Mesodermal cell (in vitro differentiated cells): Measurements from ENCODE around the gene MYL6. TPM values are rescaled to one million over a fixed set of nuclear protein-coding genes. Genes with fewer than 3 reads are reported as not detected.
"Not testable (repeated sequence)": the region's sequence is repeated elsewhere in the genome, so short reads cannot be mapped to it uniquely, and the experiment has no call there.

Experiments
- H3K27ac ChIP-seq: 2 replicates; pipeline ENCODE4 v1.7.0; 2013; ENCODE audit warnings: mild to moderate bottlenecking, low read depth, low read length, moderate library complexity; ENCODE audit not compliant: severe bottlenecking
- H3K36me3 ChIP-seq: 2 replicates; pipeline ENCODE4 v1.7.1; 2013; ENCODE audit warnings: mild to moderate bottlenecking, low read length, moderate library complexity; ENCODE audit not compliant: control insufficient read depth, insufficient read depth
- H3K4me1 ChIP-seq: one replicate; pipeline ENCODE4 v1.7.1; 2013; ENCODE audit warnings: mild to moderate bottlenecking, low read length; ENCODE audit not compliant: insufficient read depth, control insufficient read depth, poor library complexity, severe bottlenecking
- H3K4me3 ChIP-seq: 2 replicates; pipeline ENCODE4 v1.7.0; 2013; ENCODE audit warnings: low read length, control low read depth, mild to moderate bottlenecking; ENCODE audit not compliant: insufficient read depth, poor library complexity, severe bottlenecking; ENCODE audit errors: extremely low read depth
- H3K9me3 ChIP-seq: 2 replicates; pipeline ENCODE4 v1.7.1; 2013; ENCODE audit warnings: mild to moderate bottlenecking, low read length, moderate library complexity; ENCODE audit not compliant: control insufficient read depth
- WGBS, 2 experiments: methylation state at CpG; one replicate each; pipeline ENCODE4 v1.1.5; 2013; ENCODE audit warnings: missing lambda C conversion rate in 2 of 2; ENCODE audit not compliant: insufficient coverage in 2 of 2; 5-methylcytosine and 5-hydroxymethylcytosine counted together
- polyA plus RNA-seq, 2 experiments: library from polyadenylated mRNA; stranded (reverse); fragments of 50-300 nt; gene quantifications; one replicate each; pipeline ENCODE4 v1.2.3, GENCODE V29; 2013

Gene MYL6
- 2,005 TPM for polyA plus RNA-seq (2013, experiment 1 of 2)
- 1,646 TPM for polyA plus RNA-seq (2013, experiment 2 of 2)

- H3K4me1 ChIP-seq = peaks cover 31% of the 10 kb centered on the region
- peak within 1 kb of the TSS; percentile 88 for H3K27ac ChIP-seq
- whole genome bisulfite sequencing, 2 experiments = 1% methylated on average over 19 to 20 of the region's 30 CpGs
These were observed at the start of gene MYL6 for GRCh38 chr12:56158029-56158925. Gene MYL6 (plus strand): TSS chr12:56158359. CDS start chr12:56158402, 43 bp downstream.

DNA sequence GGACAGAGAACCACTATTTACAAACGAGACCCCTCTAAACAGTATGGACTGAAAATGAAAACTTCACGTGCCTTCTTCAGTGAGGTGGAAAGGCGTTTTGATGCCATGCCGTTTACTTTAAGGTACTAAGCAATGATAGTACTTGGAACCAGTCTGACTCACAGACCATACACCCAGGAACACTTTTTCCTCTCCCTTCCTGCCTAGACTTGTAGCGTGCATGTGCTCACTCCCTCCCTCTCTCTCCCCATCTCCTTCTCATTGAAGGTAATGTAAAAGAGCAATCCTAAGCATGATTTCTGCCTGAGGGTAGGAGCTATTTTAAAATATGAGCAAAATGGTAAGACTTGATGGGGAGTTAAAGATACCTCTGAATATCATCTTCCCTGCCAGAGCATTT is 47.6 kb upstream of the MYL6 start:
- 100% methylated on average over 3 of the region's 5 CpGs for WGBS, 2 experiments
- peaks cover 83% of the 10 kb centered on the region for H3K36me3 ChIP-seq

More at GRCh38 chr12:56158029-56158925, at the start of gene MYL6:
- Histone ChIP-seq H3K4me3 (peak within 1 kb of the TSS; percentile 99), H3K9me3 (no peaks in the 10 kb centered on the region), H3K36me3 (peaks cover 73% of the 10 kb centered on the region)

DNA sequence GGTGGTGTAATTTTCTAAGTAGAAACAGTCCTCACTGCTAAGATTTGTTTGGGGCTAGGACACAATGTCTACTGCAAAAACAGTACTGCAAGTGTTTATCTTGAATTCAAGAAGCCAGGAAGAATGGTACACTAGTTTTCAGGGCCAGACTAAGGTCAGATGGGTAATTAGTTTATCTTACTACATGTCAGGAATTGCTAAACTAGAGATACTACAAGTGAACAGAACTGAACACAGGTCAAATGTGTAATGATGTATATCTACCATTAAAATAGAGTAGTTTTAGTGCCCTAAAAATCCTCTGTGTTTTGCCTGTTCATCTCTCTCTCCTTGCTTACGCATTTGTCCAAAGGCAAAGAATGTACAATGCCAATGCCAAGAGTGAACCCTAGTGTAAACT is 44.1 kb upstream of the MYL6 start:
- H3K9me3 ChIP-seq = peaks cover 4% of the 10 kb centered on the region
- no peak overlapping the region for H3K4me3 ChIP-seq
- no peak overlapping the region for H3K27ac ChIP-seq
- H3K4me1 ChIP-seq = peaks cover 6% of the 10 kb centered on the region
- peaks cover 57% of the 10 kb centered on the region for H3K36me3 ChIP-seq
- 83 to 100% methylated on average over 1 of the region's 1 CpG for WGBS, 2 experiments

More for the DNA sequence above, 47.6 kb upstream of the MYL6 start:
- H3K4me1 ChIP-seq = peaks cover 7% of the 10 kb centered on the region
- H3K27ac ChIP-seq = no peak overlapping the region
- H3K9me3 ChIP-seq = peaks cover 4% of the 10 kb centered on the region
- H3K4me3 ChIP-seq = no peak overlapping the region

DNA sequence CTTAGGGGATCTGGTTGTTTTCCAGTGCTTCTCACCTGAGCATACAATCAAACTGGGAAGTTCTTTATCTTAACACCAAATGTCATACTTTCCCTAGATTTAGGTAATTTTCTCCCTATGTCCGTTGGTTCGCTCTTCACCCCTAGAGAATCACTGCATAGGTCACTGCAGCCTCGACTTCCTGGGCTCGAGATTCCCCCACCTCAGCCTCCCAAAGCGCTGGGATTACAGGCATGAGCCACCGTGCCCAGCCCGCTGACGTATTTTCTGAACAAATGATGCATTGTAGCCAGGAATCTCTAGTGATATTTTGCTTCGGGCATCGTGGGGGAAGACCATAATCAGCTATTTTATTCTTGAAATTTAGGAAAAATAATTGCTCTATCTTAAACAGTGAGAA is 42.8 kb upstream of the MYL6 start:
- peak overlapping the region; percentile 97 for H3K27ac ChIP-seq
- H3K36me3 ChIP-seq = peaks cover 46% of the 10 kb centered on the region
- H3K4me3 ChIP-seq = peak overlapping the region; percentile 86
- peaks cover 4% of the 10 kb centered on the region for H3K9me3 ChIP-seq
- 68 to 77% methylated on average over 8 to 10 of the region's 10 CpGs for WGBS, 2 experiments
- peaks cover 17% of the 10 kb centered on the region for H3K4me1 ChIP-seq

GRCh38 chr12:56116267-56117081 is 41.7 kb upstream of the MYL6 start, which contains the start of gene RPL41:
Gene RPL41 (plus strand): TSS chr12:56116633.
- Histone ChIP-seq H3K4me3 (peak within 1 kb of the TSS; percentile 86), H3K36me3 (peaks cover 46% of the 10 kb centered on the region), H3K9me3 (peaks cover 4% of the 10 kb centered on the region), H3K4me1 (peaks cover 17% of the 10 kb centered on the region), H3K27ac (peak within 1 kb of the TSS; percentile 97)
- WGBS, 2 experiments = 0 to 1% methylated on average over 22 to 27 of the region's 34 CpGs

GRCh38 chr12:56117082-56117706 is 41.0 kb upstream of the MYL6 start:
- H3K36me3 ChIP-seq = peaks cover 47% of the 10 kb centered on the region
- not testable (repeated sequence) for H3K9me3 ChIP-seq
- WGBS, 2 experiments = 0% methylated on average over 4 to 5 of the region's 16 CpGs

GRCh38 chr12:56117778-56118687 is 40.1 kb upstream of the MYL6 start, which contains the start of gene ZC3H10:
Gene ZC3H10 (plus strand): TSS chr12:56118266. CDS start chr12:56120563, 2,297 bp downstream.
- Histone ChIP-seq H3K27ac (peak within 1 kb of the TSS; percentile 97), H3K36me3 (peaks cover 38% of the 10 kb centered on the region)
- WGBS, 2 experiments = 1% methylated on average over 50 to 55 of the region's 61 CpGs

More at GRCh38 chr12:56117082-56117706, 41.0 kb upstream of the MYL6 start:
- Histone ChIP-seq H3K4me1 (peaks cover 17% of the 10 kb centered on the region), H3K4me3 (peak overlapping the region; percentile 86), H3K27ac (peak overlapping the region; percentile 97)

DNA sequence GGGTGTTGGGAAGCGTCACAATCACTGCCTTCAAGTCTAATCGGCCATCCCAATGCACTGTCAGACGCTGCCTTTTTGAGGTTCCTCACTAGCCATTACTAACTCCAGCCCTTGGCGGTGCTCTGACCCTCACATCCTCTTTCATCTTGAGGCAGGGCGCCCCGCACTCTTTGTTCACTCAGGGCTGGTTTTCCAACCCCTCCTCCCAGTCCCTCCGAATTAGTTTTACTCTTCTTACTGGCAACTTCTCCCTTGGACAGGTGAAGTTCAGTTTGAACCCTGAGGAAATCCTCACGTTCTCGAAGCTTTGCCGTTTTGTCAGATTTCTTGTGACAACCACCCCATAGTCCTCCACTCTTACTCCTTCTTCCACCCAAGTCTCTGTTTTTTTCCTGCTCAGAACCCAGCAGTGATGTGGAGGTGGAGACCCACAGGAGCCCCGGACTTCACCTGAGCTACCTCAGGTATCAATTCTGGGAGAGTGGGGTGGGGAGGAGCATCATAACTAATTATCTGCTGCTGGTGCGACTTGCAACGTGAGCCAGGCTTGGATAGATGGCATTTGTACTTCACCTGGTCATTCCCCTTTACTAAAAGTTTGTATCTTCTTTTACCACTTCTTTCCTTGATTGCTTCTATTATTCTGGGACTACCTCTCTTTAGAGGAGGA is 39.3 kb upstream of the MYL6 start:
- 28 to 31% methylated on average over 9 to 12 of the region's 13 CpGs for WGBS, 2 experiments
- peaks cover 4% of the 10 kb centered on the region for H3K9me3 ChIP-seq
- peak overlapping the region; percentile 86 for H3K4me3 ChIP-seq

More at GRCh38 chr12:56117778-56118687, 40.1 kb upstream of the MYL6 start, which contains the start of gene ZC3H10:
- Histone ChIP-seq H3K4me1 (peaks cover 17% of the 10 kb centered on the region), H3K4me3 (peak within 1 kb of the TSS; percentile 86), H3K9me3 (peaks cover 4% of the 10 kb centered on the region)

GRCh38 chr12:56119361-56119796 is 38.8 kb upstream of the MYL6 start:
- peak overlapping the region; percentile 38 for H3K27ac ChIP-seq
- peaks cover 17% of the 10 kb centered on the region for H3K4me1 ChIP-seq
- H3K9me3 ChIP-seq = peaks cover 4% of the 10 kb centered on the region
- H3K4me3 ChIP-seq = peak overlapping the region; percentile 86
- 0% methylated on average over 2 of the region's 2 CpGs for WGBS, 2 experiments
- H3K36me3 ChIP-seq = peaks cover 28% of the 10 kb centered on the region

More for the DNA sequence above, 39.3 kb upstream of the MYL6 start:
- H3K27ac ChIP-seq = peak overlapping the region; percentile 73
- peaks cover 31% of the 10 kb centered on the region for H3K36me3 ChIP-seq
- H3K4me1 ChIP-seq = peaks cover 17% of the 10 kb centered on the region
